ENCODE results near the gene MRPS11.

DNA sequence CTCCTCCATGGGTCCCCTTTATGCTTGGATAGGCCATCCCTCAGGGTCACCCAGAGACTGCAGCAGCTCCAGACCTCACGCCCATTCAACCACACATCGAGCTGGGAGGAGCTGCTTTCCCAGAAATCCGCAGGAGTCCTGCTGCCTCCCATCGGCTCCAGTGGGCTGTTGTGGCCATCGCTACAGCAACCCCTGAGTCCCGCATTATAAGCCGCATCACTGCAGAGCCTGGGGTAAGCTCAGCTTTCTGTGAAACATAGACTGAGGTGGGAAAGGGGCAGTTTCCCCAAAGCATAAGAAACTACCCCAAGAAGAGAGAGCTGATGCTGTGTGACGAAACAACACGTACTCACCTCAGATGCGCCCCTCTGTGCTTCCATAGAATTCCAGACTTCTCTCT lies 36.1 kb upstream of the MRPS11 start:
- TF ChIP-seq EZH2 (IDR thresholded peaks at IDR 0.05) (no peak), POLR2AphosphoS5 (IDR thresholded peaks at IDR 0.05; ENCODE audit: borderline replicate concordance, low read depth, low read length) (no peak)
